ENCODE results near the gene ALG3. TPM values are rescaled to one million over a fixed set of nuclear protein-coding genes. Genes with fewer than 3 reads are reported as not detected.

The ALG3 gene
- total and polyA plus RNA-seq, 11 donors = 10.9 to 68.1 (median 17.0) TPM

DNA sequence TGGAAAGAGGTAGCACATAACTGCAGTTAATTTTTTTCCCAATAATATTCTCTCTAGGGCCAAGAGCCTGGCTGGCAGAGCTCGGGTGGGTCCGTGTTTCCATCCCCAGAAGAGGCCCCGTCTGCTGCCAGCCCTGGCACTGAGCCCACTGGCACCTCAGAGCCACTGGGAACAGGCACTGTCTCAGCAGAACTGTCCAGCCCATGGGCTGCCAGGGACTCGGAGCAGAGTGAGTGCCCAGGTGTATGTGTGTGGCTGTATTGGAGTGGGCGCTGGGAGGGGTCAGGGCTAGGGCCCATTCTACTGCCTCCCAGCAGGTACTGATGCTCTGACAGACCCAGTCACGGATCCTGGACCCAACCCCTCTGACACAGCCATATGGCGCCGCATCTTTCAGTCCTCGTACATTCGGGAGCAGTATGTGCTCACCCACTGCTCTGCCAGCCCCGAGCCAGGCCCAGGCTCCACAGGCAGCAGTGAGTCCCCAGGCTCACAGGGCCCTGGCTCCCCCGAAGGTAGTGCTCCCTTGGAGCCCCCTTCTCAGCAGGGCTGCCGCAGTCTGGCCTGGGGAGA, 10.4 kb downstream of the ALG3 start:
- H3K36me3 ChIP-seq = peaks cover 0 to 16% (median 12%) of the 10 kb centered on the region in 9 donors
- H3K9me3 ChIP-seq = no peaks in the 10 kb centered on the region
- H3K27ac ChIP-seq = no peak overlapping the region
- WGBS, 4 donors = 63 to 78% (median 74%) methylated on average over 7 to 13 of the region's 13 CpGs
- DNase-seq (no peak), ATAC-seq (no peak)
- H3K4me1 ChIP-seq = peaks cover 0 to 8% (median 5%) of the 10 kb centered on the region in 12 donors
- H3K27me3 ChIP-seq = peaks cover 0 to 11% (median 0%) of the 10 kb centered on the region in 9 donors
- TF ChIP-seq CTCF (IDR thresholded peaks at IDR 0.05) = no peak
- TF ChIP-seq POLR2A (IDR thresholded peaks at IDR 0.05) = no peak
- intact Hi-C loops (cut with DNase I) = loop anchor here in 1 of 10 donors (5.0 kb wide), 1 partner anchor 91 kb away; no protein-coding TSS in a partner anchor
- H3K4me3 ChIP-seq = no peak overlapping the region

DNA sequence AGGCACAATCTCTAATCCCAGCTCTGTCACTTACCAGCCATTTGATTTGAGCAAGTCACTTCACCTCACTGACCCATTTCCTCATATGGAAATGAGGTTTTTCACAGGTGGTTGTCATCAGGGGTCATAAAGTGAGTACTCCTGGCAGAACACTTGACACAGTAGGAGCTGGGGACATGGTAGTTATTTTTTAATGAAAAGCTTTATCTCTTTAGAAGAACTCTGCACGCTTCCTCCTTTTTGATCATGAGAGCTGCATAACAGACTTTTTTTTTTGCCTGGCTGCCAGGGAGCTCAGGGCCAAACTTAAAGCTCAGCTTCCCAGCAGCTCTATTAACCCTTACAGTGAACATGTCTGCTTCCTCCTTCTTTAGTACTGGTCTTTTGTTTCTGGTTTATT, 11.0 kb downstream of the ALG3 start:
- intact Hi-C loops (cut with DNase I) = loop anchor here in 1 of 10 donors (5.0 kb wide), 1 partner anchor 91 kb away; no protein-coding TSS in a partner anchor
- ATAC-seq (no peak), DNase-seq (no peak)
- Histone ChIP-seq H3K36me3 (peaks cover 0 to 11% (median 7%) of the 10 kb centered on the region in 9 donors), H3K27me3 (peaks cover 0 to 16% (median 0%) of the 10 kb centered on the region in 9 donors), H3K4me1 (peaks cover 0 to 8% (median 5%) of the 10 kb centered on the region in 12 donors), H3K9me3 (no peaks in the 10 kb centered on the region), H3K27ac (no peak overlapping the region), H3K4me3 (no peak overlapping the region)
- TF ChIP-seq POLR2A (IDR thresholded peaks at IDR 0.05) (no peak), CTCF (IDR thresholded peaks at IDR 0.05) (no peak)
- 30 to 48% (median 36%) methylated on average over 1 of the region's 1 CpG for WGBS, 4 donors

GRCh38 chr3:184237211-184237610, 11.6 kb downstream of the ALG3 start:
- 71 to 74% (median 73%) methylated on average over 7 of the region's 7 CpGs for WGBS, 4 donors
- Histone ChIP-seq H3K4me3 (no peak overlapping the region), H3K36me3 (peaks cover 0 to 5% (median 1%) of the 10 kb centered on the region in 9 donors), H3K4me1 (peaks cover 0 to 8% (median 5%) of the 10 kb centered on the region in 12 donors), H3K9me3 (no peaks in the 10 kb centered on the region), H3K27ac (no peak overlapping the region), H3K27me3 (peaks cover 0 to 22% (median 3%) of the 10 kb centered on the region in 9 donors)
- ATAC-seq (no peak), DNase-seq (no peak)
- intact Hi-C loops (cut with DNase I) = loop anchor here in 1 of 10 donors (5.0 kb wide), 1 partner anchor 90 kb away; no protein-coding TSS in a partner anchor
- TF ChIP-seq POLR2A (IDR thresholded peaks at IDR 0.05) = no peak

GRCh38 chr3:184236636-184237035, 12.1 kb downstream of the ALG3 start:
- ATAC-seq = no peak
- Histone ChIP-seq H3K4me1 (peaks cover 0 to 6% (median 2%) of the 10 kb centered on the region in 12 donors), H3K36me3 (no peaks in the 10 kb centered on the region), H3K4me3 (no peak overlapping the region), H3K27me3 (peaks cover under 1 to 28% (median 7%) of the 10 kb centered on the region in 9 donors), H3K9me3 (no peaks in the 10 kb centered on the region), H3K27ac (no peak overlapping the region)
- WGBS, 4 donors = 53 to 93% (median 80%) methylated on average over 3 of the region's 3 CpGs
- TF ChIP-seq CTCF (IDR thresholded peaks at IDR 0.05) (no peak), POLR2A (IDR thresholded peaks at IDR 0.05) (no peak)
- intact Hi-C loops (cut with DNase I) = loop anchor here in 1 of 10 donors (5.0 kb wide), 1 partner anchor 89 kb away; no protein-coding TSS in a partner anchor
- DNase-seq = no peak
